K562 (cell line): Measurements from ENCODE around the gene FAM98C. TPM values are rescaled to one million over a fixed set of nuclear protein-coding genes. Genes with fewer than 3 reads are reported as not detected.

Source experiments
- ARID4B ChIP-seq: sonication (generic); formaldehyde crosslinking; IDR thresholded peaks from 2 replicates; pipeline ENCODE4 v1.8.0; 2022; ENCODE audit warnings: mild to moderate bottlenecking, missing genetic modification reagents
- CEBPB ChIP-seq: fragments of 450-650 bp; IDR thresholded peaks from 2 replicates; pipeline ENCODE4 v1.6.1; 2016; ENCODE audit warnings: missing genetic modification characterization, missing compliant biosample characterization
- E2F5 ChIP-seq: sonication (generic); formaldehyde crosslinking; IDR thresholded peaks from 2 replicates; pipeline ENCODE4 v1.8.0; 2022; ENCODE audit warnings: mild to moderate bottlenecking, missing genetic modification reagents
- GMEB1 ChIP-seq: fragments of 250-450 bp; sonication (Bioruptor Pico); IDR thresholded peaks from 2 replicates; pipeline ENCODE4 v1.4.0; 2020; ENCODE audit warnings: mild to moderate bottlenecking
- POLR2G ChIP-seq: fragments of 200-400 bp; formaldehyde crosslinking; IDR thresholded peaks from 2 replicates; pipeline ENCODE4 v1.6.1; 2017; ENCODE audit warnings: low read depth, mild to moderate bottlenecking, antibody characterized with exemption, low read length, moderate library complexity
- PPARD ChIP-seq: fragments of 250-450 bp; sonication (Bioruptor Pico); IDR thresholded peaks from 2 replicates; pipeline ENCODE4 v1.8.0; 2022; ENCODE audit warnings: inconsistent platforms, mild to moderate bottlenecking, moderate library complexity
- PURB ChIP-seq: sonication (generic); formaldehyde crosslinking; IDR thresholded peaks from 2 replicates; pipeline ENCODE4 v1.9.0; 2021; ENCODE audit warnings: low read depth, mild to moderate bottlenecking, missing genetic modification reagents
- RBM39 ChIP-seq: fragments of 200-400 bp; formaldehyde crosslinking; optimal IDR thresholded peaks from 2 replicates; pipeline ENCODE3; 2018; ENCODE audit warnings: low read depth, low read length
- SFPQ ChIP-seq: fragments of 200-400 bp; formaldehyde crosslinking; IDR thresholded peaks from 2 replicates; pipeline ENCODE4 v1.6.1; 2017; ENCODE audit warnings: mild to moderate bottlenecking, low read depth, low read length, moderate library complexity
- SMARCE1 ChIP-seq: fragments of 450-650 bp; IDR thresholded peaks from 2 replicates; pipeline ENCODE4 v1.7.1; 2016; ENCODE audit warnings: mild to moderate bottlenecking
- TAF15 ChIP-seq: fragments of 200-400 bp; formaldehyde crosslinking; IDR thresholded peaks from 2 replicates; pipeline ENCODE4 v1.6.1; 2017; ENCODE audit warnings: mild to moderate bottlenecking, low read depth, low read length, moderate library complexity
- TAF9B ChIP-seq: fragments of 450-650 bp; IDR thresholded peaks from 2 replicates; pipeline ENCODE4 v1.6.1; 2018; ENCODE audit warnings: mild to moderate bottlenecking; ENCODE audit not compliant: partially characterized antibody
- TARDBP ChIP-seq: fragments of 450-650 bp; IDR thresholded peaks from 2 replicates; pipeline ENCODE4 v1.6.1; 2016
- ZBTB26 ChIP-seq: fragments of 450-650 bp; formaldehyde crosslinking; IDR thresholded peaks from 2 replicates; pipeline ENCODE4 v1.4.0; 2022; ENCODE audit warnings: missing genetic modification characterization
- ZBTB33 ChIP-seq: sonication (generic); formaldehyde crosslinking; IDR thresholded peaks from 2 replicates; pipeline ENCODE4 v1.8.1; 2023; ENCODE audit warnings: mild to moderate bottlenecking, missing genetic modification reagents
- ZC3H11A ChIP-seq: IDR thresholded peaks from 2 replicates; pipeline ENCODE4 v1.6.1; 2012; ENCODE audit warnings: low read depth, low read length, improper control_type of control experiment
- ZZZ3 ChIP-seq: fragments of 450-650 bp; IDR thresholded peaks from 2 replicates; pipeline ENCODE4 v1.6.1; 2016; ENCODE audit warnings: antibody characterized with exemption, mild to moderate bottlenecking, moderate library complexity
- polyA plus RNA-seq, 8 experiments: library from polyadenylated mRNA; depleted of rRNA in 4 of 8; stranded (reverse) in 5 of 8; unstranded in 3 of 8; fragments of >200 nt; fragmentation: Nextera tagmentation in 2 of 8; fragmentation: Illumina TruSeq in 1 of 8; extraction: Ambion mirVana in 2 of 8; extraction: Trizol in 1 of 8; gene quantifications; 2 replicates each; pipeline versions ENCODE4 v1.2.1 to v1.2.3, GENCODE V29; 2011 to 2014; ENCODE audit warnings: inconsistent platforms in 1 of 8, missing spikeins in 1 of 8
- total RNA-seq, 7 experiments: library from RNA; depleted of rRNA in 6 of 7; stranded (reverse); fragments of >200 nt in 6 of 7; fragmentation: Illumina TruSeq in 2 of 7; extraction: Trizol in 2 of 7; gene quantifications; 2 replicates each; pipeline versions ENCODE4 v1.2.1 to v1.2.3, GENCODE V29; 2011 to 2021; ENCODE audit warnings: low replicate concordance in 1 of 7

Gene FAM98C
- total and polyA plus RNA-seq, 9 of the 15 experiments (the other 6 are each of a cell fraction or from before 2014, with no cell fraction given) = 1.7 to 43.8 (median 13.7) TPM

- TF ChIP-seq ARID4B (peak; percentile 14; the same call in 1 of the 2 replicates), RBM39 (no peak), SMARCE1 (no peak), TAF15 (no peak), GMEB1 (CRISPR knock-in tag) (no peak), TARDBP (no peak), PPARD (CRISPR knock-in tag) (no peak), ZBTB33 (no peak), ZZZ3 (no peak), POLR2G (no peak), TAF9B (no peak), ZC3H11A (no peak), SFPQ (no peak), E2F5 (CRISPR knock-in tag) (no peak), PURB (no peak), ZBTB26 (CRISPR knock-in tag) (no peak), CEBPB (tag) (no peak)
Measured at GRCh38 chr19:38361633-38362075, 41.2 kb upstream of the FAM98C start (continued).
